Measurements from ENCODE around the gene MLXIP.

- TF ChIP-seq CTCF (conservative IDR thresholded peaks at IDR 0.05; ENCODE audit: low read length) (no peak), EZH2phosphoT487 (IDR thresholded peaks at IDR 0.05; ENCODE audit: borderline replicate concordance) (no peak)
Observed at GRCh38 chr12:122111089-122111641, 32.6 kb downstream of the MLXIP start.

Measured in Loucy (cell line).